ENCODE measurements around the gene ATXN3L. TPM values are rescaled to one million over a fixed set of nuclear protein-coding genes. Genes with fewer than 3 reads are reported as not detected.

The ATXN3L gene
- not detected for polyA plus RNA-seq

- whole genome bisulfite sequencing, 3 donors, result 88 to 96% (median 95%) methylated on average over 2 of the region's 2 CpGs
- no peak within 1 kb of the TSS for H3K27ac ChIP-seq (ENCODE audit: low read depth, low read length)
These were observed at the start of gene ATXN3L for GRCh38 chrX:13319953-13320352. Gene ATXN3L, minus strand, starts transcription at chrX:13320053. Its CDS starts 119 bp downstream, at chrX:13319934.

- 49 to 91% (median 86%) methylated on average over 3 of the region's 3 CpGs for WGBS, 3 donors
- no peak overlapping the region for H3K27ac ChIP-seq (ENCODE audit: low read depth, low read length)
These were observed 49.6 kb upstream of the ATXN3L start for GRCh38 chrX:13369256-13370030.

- 72 to 88% (median 88%) methylated on average over 7 of the region's 7 CpGs for WGBS, 3 donors
- no peak overlapping the region for H3K27ac ChIP-seq (ENCODE audit: low read depth, low read length)
These were observed 48.1 kb upstream of the ATXN3L start for GRCh38 chrX:13367950-13368349.

GRCh38 chrX:13366698-13367097 lies 46.8 kb upstream of the ATXN3L start:
- H3K27ac ChIP-seq (ENCODE audit: low read depth, low read length), result no peak overlapping the region
- 86 to 97% (median 94%) methylated on average over 4 of the region's 4 CpGs for WGBS, 3 donors

DNA sequence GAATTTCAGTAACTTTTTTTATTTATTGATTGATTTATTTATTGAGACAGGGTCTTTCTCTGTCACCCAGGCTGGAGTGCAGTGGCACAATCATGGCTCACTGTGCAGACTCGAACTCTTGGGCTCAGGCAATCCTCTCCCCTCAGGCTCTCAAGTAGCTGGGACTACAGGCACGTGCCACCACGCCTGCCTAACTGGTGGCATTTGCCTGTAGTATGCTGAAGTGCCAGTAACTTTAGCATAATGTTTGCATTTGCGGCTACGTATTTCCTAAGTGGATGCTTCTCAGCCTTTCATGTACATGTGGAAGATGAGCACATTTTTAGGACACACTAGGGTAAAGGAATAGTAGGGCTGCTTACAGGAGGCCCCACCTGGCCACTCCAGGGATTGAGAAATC lies 45.3 kb upstream of the ATXN3L start:
- H3K27ac ChIP-seq (ENCODE audit: low read depth, low read length), result no peak overlapping the region
- WGBS, 3 donors, result 77 to 98% (median 92%) methylated on average over 5 of the region's 5 CpGs

GRCh38 chrX:13364230-13364857 lies 44.5 kb upstream of the ATXN3L start:
- H3K27ac ChIP-seq (ENCODE audit: low read depth, low read length), result no peak overlapping the region
- 63 to 74% (median 67%) methylated on average over 4 of the region's 4 CpGs for WGBS, 3 donors

DNA sequence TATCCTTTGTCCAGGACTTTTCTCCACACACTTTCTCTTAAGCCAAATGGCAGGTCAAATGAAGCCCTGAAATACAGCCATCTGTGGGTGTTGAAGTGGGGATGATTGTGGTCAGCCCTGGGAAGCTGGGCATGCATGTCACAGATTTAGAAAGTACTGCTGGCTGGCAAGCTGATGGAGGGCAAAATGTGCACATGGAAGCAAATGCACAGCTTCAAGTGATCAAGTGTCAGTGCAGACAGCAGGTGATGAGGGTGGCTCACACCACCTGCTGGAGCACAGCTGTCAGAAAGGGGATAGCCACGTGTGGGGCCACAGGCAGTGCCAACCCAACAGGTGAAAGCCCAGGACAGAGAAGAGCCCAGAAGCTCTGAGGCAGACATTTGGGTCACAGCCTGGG lies 40.3 kb upstream of the ATXN3L start:
- H3K27ac ChIP-seq (ENCODE audit: low read depth, low read length), result no peak overlapping the region
- WGBS, 3 donors, result 40 to 69% (median 50%) methylated on average over 1 of the region's 1 CpG

DNA sequence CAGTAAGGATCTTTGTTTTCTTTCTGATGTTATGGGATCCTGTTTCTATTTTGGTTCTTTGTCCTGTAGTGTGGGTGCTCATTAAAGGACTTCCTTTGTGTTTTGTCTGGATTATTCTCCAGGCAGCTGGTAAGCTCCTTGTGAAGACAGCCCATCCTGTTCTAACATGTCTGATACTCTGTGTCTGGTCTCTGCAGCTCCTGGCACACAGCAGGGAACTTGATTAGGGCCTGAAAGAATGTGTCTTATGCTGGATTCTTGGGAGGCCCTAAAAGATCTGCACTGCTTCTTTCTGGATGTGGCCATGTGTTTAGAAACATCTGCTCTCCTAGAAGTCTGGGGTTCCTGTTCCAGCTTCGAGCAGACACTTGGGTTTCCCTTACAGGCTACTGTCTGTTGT lies 38.1 kb upstream of the ATXN3L start:
- no peak overlapping the region for H3K27ac ChIP-seq (ENCODE audit: low read depth, low read length)
- WGBS, 3 donors, result 23 to 83% (median 50%) methylated on average over 1 of the region's 1 CpG

DNA sequence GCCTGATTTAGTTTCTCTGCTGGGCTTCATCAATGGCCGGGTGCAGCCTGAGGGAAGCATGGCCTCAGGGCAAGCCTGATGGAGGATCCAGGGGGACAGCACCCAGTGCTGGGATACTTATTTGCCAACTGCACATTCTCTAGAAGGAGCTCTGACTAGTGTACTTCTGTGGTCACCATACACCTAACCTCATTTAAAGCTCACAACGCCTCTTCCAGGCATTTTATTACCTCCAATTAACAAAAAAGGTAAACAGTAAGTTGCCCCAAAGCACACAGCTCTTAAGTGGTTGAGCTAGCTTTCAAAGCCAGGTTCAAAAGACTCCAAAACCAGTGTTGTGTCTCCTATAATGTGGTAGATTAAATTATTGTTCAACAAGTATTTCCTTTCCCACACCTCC lies 26.8 kb upstream of the ATXN3L start:
- H3K27ac ChIP-seq (ENCODE audit: low read depth, low read length), result no peak overlapping the region
- WGBS, 3 donors, result 75 to 96% (median 95%) methylated on average over 2 of the region's 2 CpGs

GRCh38 chrX:13345438-13345837 lies 25.6 kb upstream of the ATXN3L start:
- H3K27ac ChIP-seq (ENCODE audit: low read depth, low read length), result no peak overlapping the region
- whole genome bisulfite sequencing, 3 donors, result 60 to 92% (median 63%) methylated on average over 2 of the region's 2 CpGs

DNA sequence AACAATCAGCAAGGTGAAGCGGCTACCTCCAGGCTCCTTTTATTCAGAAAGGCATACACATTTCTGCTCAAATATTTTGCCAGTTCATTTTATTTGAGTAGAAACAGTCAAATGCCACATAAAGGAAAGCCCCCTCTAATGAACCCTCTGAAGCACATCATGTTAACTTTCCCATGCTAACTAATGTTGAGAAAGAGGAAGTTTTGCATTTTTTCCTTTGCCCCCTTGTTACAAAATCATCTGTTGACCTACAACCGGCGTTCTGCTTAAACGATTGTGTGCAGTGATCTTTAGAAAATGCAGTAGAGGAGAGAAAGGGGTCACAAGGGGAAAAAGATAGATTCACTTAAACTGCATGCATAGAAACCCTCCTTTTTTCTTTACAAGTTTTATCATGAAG lies 25.2 kb upstream of the ATXN3L start:
- 68 to 76% (median 68%) methylated on average over 4 of the region's 4 CpGs for WGBS, 3 donors
- H3K27ac ChIP-seq (ENCODE audit: low read depth, low read length), result no peak overlapping the region

- H3K27ac ChIP-seq (ENCODE audit: low read depth, low read length), result no peak overlapping the region
- 78 to 91% (median 86%) methylated on average over 3 of the region's 3 CpGs for WGBS, 3 donors
These were observed 21.7 kb upstream of the ATXN3L start for GRCh38 chrX:13341491-13342101.

GRCh38 chrX:13340182-13340791 lies 20.4 kb upstream of the ATXN3L start:
- 75 to 87% (median 85%) methylated on average over 4 to 10 of the region's 10 CpGs for WGBS, 3 donors

DNA sequence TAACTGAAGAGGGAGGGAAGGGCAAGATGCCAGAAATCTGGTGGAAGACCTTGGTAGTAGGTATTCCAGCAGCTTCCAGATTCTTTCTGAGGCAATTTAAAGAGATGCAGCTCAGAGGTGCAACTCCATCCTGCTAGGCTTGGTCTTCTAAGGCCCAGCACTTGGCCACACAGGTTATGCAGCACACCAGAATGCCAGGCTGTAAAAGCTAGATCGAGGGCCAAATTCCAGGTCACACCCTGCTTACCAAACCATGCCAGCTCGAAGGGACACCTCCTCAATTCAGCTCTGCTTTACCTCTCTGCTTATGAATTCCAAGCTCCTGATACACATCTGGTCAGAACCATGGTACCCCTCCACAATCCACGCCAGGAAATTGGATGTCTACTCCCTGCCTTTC lies 19.8 kb upstream of the ATXN3L start:
- 73 to 86% (median 84%) methylated on average over 3 of the region's 3 CpGs for WGBS, 3 donors
- H3K27ac ChIP-seq (ENCODE audit: low read depth, low read length), result no peak overlapping the region

More at GRCh38 chrX:13340182-13340791, 20.4 kb upstream of the ATXN3L start:
- no peak overlapping the region for H3K27ac ChIP-seq (ENCODE audit: low read depth, low read length)

DNA sequence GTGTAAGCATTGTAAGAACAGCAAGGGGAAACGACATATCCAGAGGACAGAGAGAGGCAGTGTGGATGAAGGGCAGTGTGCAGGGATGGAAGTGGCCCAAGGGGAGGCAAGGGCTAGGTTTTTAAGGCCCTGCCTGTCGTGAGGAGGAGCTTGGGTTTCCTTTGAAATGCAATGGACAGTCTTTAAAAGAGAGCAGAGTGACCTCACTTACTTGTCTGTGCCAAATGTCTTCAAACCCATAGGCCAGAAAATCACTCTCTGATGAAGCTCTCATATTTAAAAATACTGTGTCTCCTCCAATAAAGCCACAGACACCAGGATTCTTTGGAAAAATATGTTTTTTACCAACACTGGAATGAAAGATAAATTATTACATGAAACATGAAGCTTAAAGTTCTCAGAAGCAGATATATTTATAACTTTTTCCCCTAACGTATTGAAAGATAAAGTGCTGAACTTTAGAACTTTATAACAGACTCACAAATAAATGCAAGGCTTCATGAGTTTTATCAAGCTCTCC lies 19.2 kb upstream of the ATXN3L start:
- no peak overlapping the region for H3K27ac ChIP-seq (ENCODE audit: low read depth, low read length)
- 50 to 57% (median 52%) methylated on average over 2 to 3 of the region's 3 CpGs for WGBS, 3 donors

GRCh38 chrX:13334491-13334890 lies 14.6 kb upstream of the ATXN3L start:
- WGBS, 3 donors, result 89 to 96% (median 90%) methylated on average over 6 of the region's 6 CpGs
- no peak overlapping the region for H3K27ac ChIP-seq (ENCODE audit: low read depth, low read length)

DNA sequence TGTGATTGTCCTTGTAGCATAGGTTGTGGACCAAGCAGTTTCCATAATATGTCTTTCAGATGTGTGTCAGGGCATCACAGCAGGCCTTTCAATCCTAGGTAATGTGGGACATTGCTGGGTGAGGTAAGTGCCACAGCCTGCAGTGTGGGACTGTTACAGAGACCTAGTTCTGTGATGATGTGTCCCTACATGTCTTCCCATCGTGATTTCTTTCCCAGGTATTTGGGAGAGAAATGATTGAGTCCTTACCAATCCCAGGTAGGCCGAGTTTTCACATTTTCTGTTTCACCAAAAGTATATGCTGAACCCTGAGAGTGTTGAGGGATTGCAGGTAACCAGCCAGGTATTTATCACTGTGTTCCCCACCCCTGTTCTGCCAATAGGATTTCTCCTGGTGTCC lies 10.6 kb upstream of the ATXN3L start:
- H3K27ac ChIP-seq (ENCODE audit: low read depth, low read length), result no peak overlapping the region
- WGBS, 3 donors, result 78 to 88% (median 86%) methylated on average over 2 of the region's 2 CpGs

DNA sequence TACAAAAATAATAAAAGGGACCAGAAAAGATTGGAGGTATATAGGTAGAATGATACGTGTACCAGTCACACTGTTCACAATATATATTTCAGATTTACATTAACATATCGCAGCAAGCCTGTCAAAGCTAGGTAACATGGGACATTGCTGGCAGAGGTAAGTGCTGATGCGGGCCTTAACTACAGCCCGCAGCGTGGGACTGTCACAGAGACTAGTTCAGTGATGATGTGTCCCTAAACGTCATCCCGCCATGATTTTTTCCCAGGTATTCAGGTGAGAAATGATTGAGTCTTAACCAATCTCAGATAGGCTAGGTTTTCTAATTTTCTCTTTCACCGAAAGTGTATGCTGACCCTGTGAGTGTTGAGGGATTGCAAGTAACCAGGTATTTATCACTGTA lies 7.8 kb upstream of the ATXN3L start:
- WGBS, 3 donors, result 94 to 97% (median 95%) methylated on average over 8 of the region's 8 CpGs
- no peak overlapping the region for H3K27ac ChIP-seq (ENCODE audit: low read depth, low read length)

DNA sequence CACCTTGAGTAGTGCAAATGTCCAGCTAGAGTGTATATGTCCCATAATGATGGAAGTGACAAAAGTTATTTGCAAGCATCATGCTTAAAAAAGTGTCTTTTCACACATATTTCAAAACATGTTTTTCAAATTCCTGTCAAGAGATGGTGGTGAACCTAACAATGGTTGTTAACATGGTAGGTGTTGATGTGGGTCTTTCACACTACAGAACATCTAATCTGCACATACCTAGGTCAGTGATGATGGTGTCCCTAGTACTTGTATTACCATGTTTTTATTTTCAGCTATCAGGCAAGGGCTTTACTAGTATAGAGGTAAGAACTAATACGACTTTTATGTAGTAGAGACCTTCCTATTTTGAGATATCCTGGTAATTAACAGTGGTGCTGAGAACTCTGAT lies 3.4 kb upstream of the ATXN3L start:
- WGBS, 3 donors, result 72 to 95% (median 83%) methylated on average over 1 of the region's 1 CpG

More for the DNA sequence above, 3.4 kb upstream of the ATXN3L start:
- H3K27ac ChIP-seq (ENCODE audit: low read depth, low read length), result no peak overlapping the region
